ENCODE results near the gene ZNF557. TPM values are rescaled to one million over a fixed set of nuclear protein-coding genes. Genes with fewer than 3 reads are reported as not detected.

ZNF557 gene
- total RNA-seq, 5 donors from 2014 or later (not counting 1 experiment from before 2014, with no cell fraction given) = 12.7 to 28.2 (median 24.6) TPM

DNA sequence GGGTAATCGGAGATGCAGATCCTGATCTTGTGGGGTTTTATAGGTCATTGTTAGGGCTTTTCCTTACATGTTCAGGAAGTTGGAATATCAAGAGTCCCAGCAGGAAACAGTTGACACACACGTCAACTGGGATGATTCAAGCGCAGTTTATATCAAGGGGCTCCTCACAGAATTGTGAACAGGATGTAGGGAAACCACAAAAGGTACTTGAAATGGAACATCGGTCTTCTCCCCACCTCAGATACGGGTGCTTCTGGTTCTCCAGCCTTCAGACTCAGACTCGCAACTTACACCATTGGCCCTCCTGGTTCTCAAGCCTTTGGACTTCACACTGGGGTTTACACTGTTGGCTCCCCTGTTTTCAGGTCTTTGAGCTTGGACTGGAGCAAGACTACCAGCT, 19.5 kb downstream of the ZNF557 start:
- H3K9me3 Mint-ChIP-seq = peaks cover 0 to 35% (median 27%) of the 10 kb centered on the region in 3 donors
- no peaks in the 10 kb centered on the region for H3K27me3 Mint-ChIP-seq
- no peak overlapping the region for H3K27ac Mint-ChIP-seq
- peaks cover 39% of the 10 kb centered on the region for H3K36me3 Mint-ChIP-seq
- Histone ChIP-seq H3K4me1 (ENCODE audit: control insufficient read depth in 1 of 2, extremely low read depth in 1 of 2, insufficient read depth in 2 of 2, low read length in 2 of 2) (peaks cover 0 to 6% of the 10 kb centered on the region in 2 experiments), H3K4me3 (ENCODE audit: control insufficient read depth in 1 of 2, extremely low read depth in 1 of 2, low read length in 1 of 2) (no peak overlapping the region), H3K27me3 (replicated peaks in 1 of 2; ENCODE audit: control insufficient read depth in 2 of 2, extremely low read depth in 1 of 2, insufficient read depth in 2 of 2, low read length in 1 of 2) (no peaks in the 10 kb centered on the region), H3K9me3 (peaks cover 10% of the 10 kb centered on the region), H3K36me3 (ENCODE audit: control insufficient read depth in 2 of 2, extremely low read depth in 1 of 2, insufficient read depth in 1 of 2, low read length in 1 of 2) (peaks cover 0 to 8% of the 10 kb centered on the region in 2 donors), H3K27ac (ENCODE audit: low read length) (no peak overlapping the region)
- DNase-seq (no peak), ATAC-seq (replicated peaks in 1 of 4) (no peak)
- peaks cover 7 to 10% (median 7%) of the 10 kb centered on the region in 3 donors for H3K4me1 Mint-ChIP-seq
- 25% methylated on average over 4 of the region's 6 CpGs for WGBS (ENCODE audit: insufficient coverage)
- CTCF ChIA-PET = no interaction called here
- peak overlapping the region in 1 of 3 donors; percentile 46 for H3K4me3 Mint-ChIP-seq
- POLR2A ChIA-PET = no interaction called here

DNA sequence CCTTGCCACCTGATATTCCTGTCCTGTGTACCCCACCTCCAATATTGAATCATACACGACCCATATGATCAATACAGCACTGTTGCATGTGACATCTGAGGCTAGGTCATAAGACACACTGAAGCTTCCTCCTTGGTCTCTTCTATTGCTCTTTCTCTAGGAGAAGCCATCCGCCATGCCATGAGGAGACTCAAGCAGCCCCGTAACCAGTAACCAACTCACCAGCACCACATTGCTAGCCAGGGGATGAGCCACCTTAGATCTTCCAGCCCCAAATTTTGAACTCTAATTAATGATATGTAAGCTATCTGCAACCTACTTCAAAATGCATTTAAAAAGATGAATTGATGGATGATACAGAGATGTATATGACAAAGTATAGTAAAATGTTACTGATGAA, 28.6 kb downstream of the ZNF557 start:
- peaks cover 9 to 29% (median 25%) of the 10 kb centered on the region in 3 donors for H3K9me3 Mint-ChIP-seq
- ATAC-seq (replicated peaks in 1 of 4) = no peak

DNA sequence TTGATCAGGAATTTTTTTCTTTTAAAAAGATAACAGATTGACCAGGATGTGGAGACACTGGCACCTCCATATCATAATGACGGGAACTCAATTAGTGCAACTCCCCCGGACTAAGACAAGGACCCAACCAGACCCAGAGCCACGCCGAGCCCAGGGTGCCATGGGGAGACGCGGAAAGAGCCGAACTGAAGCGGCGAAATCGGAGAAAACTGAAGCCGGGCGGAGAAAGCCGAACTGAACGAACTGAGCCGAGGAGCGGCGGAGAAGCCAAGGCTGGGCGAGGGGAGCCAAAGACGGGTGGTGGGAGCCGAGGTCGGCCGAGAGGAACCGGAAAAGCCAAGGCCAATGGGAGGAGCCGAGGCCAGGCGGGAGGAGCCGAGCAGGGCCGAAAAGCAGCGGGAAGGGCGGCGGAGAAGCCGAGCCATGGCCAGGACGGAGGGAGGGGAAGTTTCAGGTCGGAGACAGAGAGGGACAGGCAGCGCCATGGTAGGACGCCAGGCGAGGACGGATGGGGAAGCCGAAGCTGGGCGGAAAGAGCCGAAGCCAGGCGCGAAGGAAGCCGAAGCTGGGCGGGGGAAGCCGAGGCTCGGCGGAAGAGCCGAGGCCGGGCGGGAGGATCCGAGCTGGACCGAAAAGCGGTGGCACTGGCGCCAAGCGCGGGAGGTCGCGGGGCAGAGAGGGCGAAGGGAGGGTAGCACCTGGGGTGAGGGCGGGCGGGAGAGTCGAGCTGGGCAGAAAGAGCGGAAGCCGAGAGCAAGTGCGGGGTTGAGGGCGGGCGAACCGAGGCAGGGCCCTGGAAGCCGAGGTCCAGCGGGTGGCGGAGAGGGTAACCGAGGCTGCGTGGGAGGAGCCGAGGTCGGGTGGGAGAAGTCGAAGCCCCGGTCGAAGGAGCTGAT, 29.4 kb downstream of the ZNF557 start:
- CTCF ChIA-PET = interaction anchor here in 1 of 2 donors (0.6 to 2.7 kb wide), 9 partner anchors 20 to 1130 kb away, joined by 3 to 13 read pairs (median 4); partner anchors contain the start of genes TIMM44 and ZNF557
- peaks cover 3 to 22% of the 10 kb centered on the region in 2 experiments for H3K4me1 ChIP-seq (ENCODE audit: control insufficient read depth in 1 of 2, extremely low read depth in 1 of 2, insufficient read depth in 2 of 2, low read length in 2 of 2)
- WGBS (ENCODE audit: insufficient coverage) = under 1% methylated on average over 74 of the region's 78 CpGs
- ATAC-seq (replicated peaks in 1 of 4) (peak; percentile 91 to 96 (median 96)), DNase-seq (peak; percentile 70 to 93 (median 84))
- Mint-ChIP-seq H3K4me1 (peaks cover 28 to 35% (median 29%) of the 10 kb centered on the region in 3 donors), H3K4me3 (peak overlapping the region; percentile 88 to 92 (median 90)), H3K36me3 (peaks cover 15% of the 10 kb centered on the region), H3K27me3 (no peaks in the 10 kb centered on the region), H3K9me3 (peaks cover 9 to 25% (median 23%) of the 10 kb centered on the region in 3 donors), H3K27ac (peak overlapping the region; percentile 88 to 94)
- H3K4me3 ChIP-seq (ENCODE audit: control insufficient read depth in 1 of 2, extremely low read depth in 1 of 2, low read length in 1 of 2) = peak overlapping the region; percentile 67 to 93
- H3K27me3 ChIP-seq (replicated peaks in 1 of 2; ENCODE audit: control insufficient read depth in 2 of 2, extremely low read depth in 1 of 2, insufficient read depth in 2 of 2, low read length in 1 of 2) = no peaks in the 10 kb centered on the region
- POLR2A ChIA-PET = interaction anchor here (0.5 to 0.9 kb wide), 7 partner anchors 28 to 506 kb away, joined by 3 to 14 read pairs (median 5); no protein-coding TSS in a partner anchor
- peak overlapping the region; percentile 91 for H3K27ac ChIP-seq (ENCODE audit: low read length)
- H3K9me3 ChIP-seq = no peaks in the 10 kb centered on the region
- no peaks in the 10 kb centered on the region for H3K36me3 ChIP-seq (ENCODE audit: control insufficient read depth in 2 of 2, extremely low read depth in 1 of 2, insufficient read depth in 1 of 2, low read length in 1 of 2)

More for the DNA sequence above, 28.6 kb downstream of the ZNF557 start:
- Histone ChIP-seq H3K27ac (ENCODE audit: low read length) (no peak overlapping the region), H3K4me3 (ENCODE audit: control insufficient read depth in 1 of 2, extremely low read depth in 1 of 2, low read length in 1 of 2) (no peak overlapping the region), H3K4me1 (ENCODE audit: control insufficient read depth in 1 of 2, extremely low read depth in 1 of 2, insufficient read depth in 2 of 2, low read length in 2 of 2) (peaks cover 3 to 22% of the 10 kb centered on the region in 2 experiments), H3K27me3 (replicated peaks in 1 of 2; ENCODE audit: control insufficient read depth in 2 of 2, extremely low read depth in 1 of 2, insufficient read depth in 2 of 2, low read length in 1 of 2) (no peaks in the 10 kb centered on the region), H3K36me3 (ENCODE audit: control insufficient read depth in 2 of 2, extremely low read depth in 1 of 2, insufficient read depth in 1 of 2, low read length in 1 of 2) (no peaks in the 10 kb centered on the region), H3K9me3 (no peaks in the 10 kb centered on the region)
- Mint-ChIP-seq H3K27me3 (no peaks in the 10 kb centered on the region), H3K36me3 (peaks cover 15% of the 10 kb centered on the region), H3K4me3 (peak overlapping the region; percentile 88 to 92 (median 90)), H3K4me1 (peaks cover 28 to 35% (median 29%) of the 10 kb centered on the region in 3 donors), H3K27ac (peak overlapping the region; percentile 88 to 94)
- 100% methylated on average over 1 of the region's 3 CpGs for WGBS (ENCODE audit: insufficient coverage)
- CTCF ChIA-PET = no interaction called here
- POLR2A ChIA-PET = interaction anchor here in 1 of 2 donors (0.6 kb wide), 1 partner anchor 248 kb away, joined by 3 read pairs; no protein-coding TSS in a partner anchor
- no peak for DNase-seq

DNA sequence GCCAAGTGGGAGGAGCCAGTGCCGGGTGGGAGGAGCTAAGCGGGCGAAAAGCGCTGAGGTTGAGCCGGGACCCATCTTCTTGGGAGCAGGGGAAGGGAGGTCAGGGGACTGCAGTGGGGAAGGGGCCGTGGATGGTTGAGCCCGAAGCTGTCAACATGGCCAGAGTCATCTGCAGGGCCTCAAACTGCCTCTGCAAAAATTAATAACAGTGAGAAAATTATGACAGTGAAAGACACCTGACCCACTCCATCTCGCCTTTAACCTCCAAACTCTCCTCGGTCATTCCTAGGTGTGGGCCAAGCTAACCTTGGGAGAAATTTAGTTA, 30.1 kb downstream of the ZNF557 start:
- peak overlapping the region; percentile 91 for H3K27ac ChIP-seq (ENCODE audit: low read length)
- Mint-ChIP-seq H3K9me3 (peaks cover 9 to 25% (median 22%) of the 10 kb centered on the region in 3 donors), H3K4me3 (peak overlapping the region; percentile 88 to 92 (median 90)), H3K27ac (peak overlapping the region; percentile 88 to 94), H3K36me3 (peaks cover 15% of the 10 kb centered on the region), H3K27me3 (no peaks in the 10 kb centered on the region), H3K4me1 (peaks cover 28 to 35% (median 29%) of the 10 kb centered on the region in 3 donors)
- ATAC-seq (replicated peaks in 1 of 4) (no peak), DNase-seq (peak in 6 of 35 experiments; percentile 18 to 65 (median 42))
- no peaks in the 10 kb centered on the region for H3K27me3 ChIP-seq (replicated peaks in 1 of 2; ENCODE audit: control insufficient read depth in 2 of 2, extremely low read depth in 1 of 2, insufficient read depth in 2 of 2, low read length in 1 of 2)
- H3K4me1 ChIP-seq (ENCODE audit: control insufficient read depth in 1 of 2, extremely low read depth in 1 of 2, insufficient read depth in 2 of 2, low read length in 2 of 2) = peaks cover 3 to 22% of the 10 kb centered on the region in 2 experiments
- H3K36me3 ChIP-seq (ENCODE audit: control insufficient read depth in 2 of 2, extremely low read depth in 1 of 2, insufficient read depth in 1 of 2, low read length in 1 of 2) = no peaks in the 10 kb centered on the region
- ChIA-PET CTCF (interaction anchor here in 1 of 2 donors (0.6 to 2.7 kb wide), 8 partner anchors 20 to 844 kb away, joined by 3 to 13 read pairs (median 4); partner anchors contain the start of genes TIMM44 and ZNF557), POLR2A (interaction anchor here (0.5 to 0.9 kb wide), 6 partner anchors 29 to 506 kb away, joined by 3 to 14 read pairs (median 5); no protein-coding TSS in a partner anchor)
- H3K4me3 ChIP-seq (ENCODE audit: control insufficient read depth in 1 of 2, extremely low read depth in 1 of 2, low read length in 1 of 2) = peak overlapping the region; percentile 56 to 93
- 3% methylated on average over 5 of the region's 9 CpGs for WGBS (ENCODE audit: insufficient coverage)
- no peaks in the 10 kb centered on the region for H3K9me3 ChIP-seq

DNA sequence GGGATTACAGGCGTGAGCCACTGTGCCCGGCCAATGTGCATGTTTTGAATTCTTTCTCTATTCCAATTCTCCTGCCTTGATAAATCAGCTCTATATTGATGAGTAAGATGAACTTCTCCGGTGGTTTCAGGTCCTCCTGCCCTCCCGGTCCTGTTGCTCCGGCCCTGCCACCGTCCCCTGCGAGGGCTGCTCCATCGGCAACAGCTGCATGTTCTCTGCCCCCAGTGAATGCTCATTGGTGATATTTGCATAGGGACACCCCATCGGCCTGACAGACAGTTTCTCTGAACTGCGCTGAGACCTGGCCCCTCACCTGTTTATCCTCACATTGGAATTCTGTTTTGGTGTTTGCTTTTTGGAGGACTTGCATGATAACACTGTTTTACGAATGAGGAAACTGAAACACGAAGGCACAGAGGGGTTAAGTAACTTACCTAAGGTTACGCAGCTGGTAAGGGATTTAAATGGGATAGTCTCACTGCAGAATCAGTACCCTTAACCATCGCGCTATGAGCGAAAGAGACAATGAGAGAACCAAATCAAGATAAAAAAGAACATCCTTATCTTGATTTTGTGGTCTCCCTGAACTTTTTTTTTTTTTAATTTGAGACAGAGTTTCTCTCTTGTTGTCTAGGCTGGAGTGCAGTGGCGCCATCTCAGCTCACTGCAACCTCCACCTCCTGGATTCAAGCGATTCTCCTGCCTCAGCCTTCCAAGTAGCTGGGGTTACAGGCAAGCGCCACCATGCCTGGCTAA, 32.2 kb downstream of the ZNF557 start:
- Histone ChIP-seq H3K9me3 (no peaks in the 10 kb centered on the region), H3K27ac (ENCODE audit: low read length) (no peak overlapping the region), H3K36me3 (ENCODE audit: control insufficient read depth in 2 of 2, extremely low read depth in 1 of 2, insufficient read depth in 1 of 2, low read length in 1 of 2) (no peaks in the 10 kb centered on the region), H3K4me3 (ENCODE audit: control insufficient read depth in 1 of 2, extremely low read depth in 1 of 2, low read length in 1 of 2) (no peak overlapping the region), H3K4me1 (ENCODE audit: control insufficient read depth in 1 of 2, extremely low read depth in 1 of 2, insufficient read depth in 2 of 2, low read length in 2 of 2) (peaks cover 3 to 22% of the 10 kb centered on the region in 2 experiments), H3K27me3 (replicated peaks in 1 of 2; ENCODE audit: control insufficient read depth in 2 of 2, extremely low read depth in 1 of 2, insufficient read depth in 2 of 2, low read length in 1 of 2) (no peaks in the 10 kb centered on the region)
- WGBS (ENCODE audit: insufficient coverage) = 90% methylated on average over 6 of the region's 19 CpGs
- Mint-ChIP-seq H3K27me3 (no peaks in the 10 kb centered on the region), H3K4me1 (peaks cover 28 to 35% (median 29%) of the 10 kb centered on the region in 3 donors), H3K36me3 (peaks cover 4% of the 10 kb centered on the region), H3K27ac (peak overlapping the region; percentile 29 to 47), H3K4me3 (peak overlapping the region; percentile 23 to 50 (median 46)), H3K9me3 (peaks cover 4 to 12% (median 8%) of the 10 kb centered on the region in 3 donors)
- ATAC-seq (replicated peaks in 1 of 4) (no peak), DNase-seq (peak in 3 of 35 experiments; percentile 11 to 44 (median 23))
- ChIA-PET POLR2A (interaction anchor here in 1 of 2 donors (0.5 to 0.8 kb wide), 4 partner anchors 31 to 730 kb away, joined by 3 to 7 read pairs (median 5); partner anchors contain the start of gene ZNF557), CTCF (interaction anchor here (0.6 to 2.7 kb wide), 20 partner anchors 31 to 1979 kb away, joined by 3 to 13 read pairs (median 4); partner anchors contain the start of genes GPR108 (in 1 of the 2) and ZNF557 (in 1 of the 2))

Data from T-cell (primary cell).